Activated CD4-positive, alpha-beta T cell treated with anti-CD3 and anti-CD28 coated beads, Interleukin-2, amount 50 U/mL, for 4 hours (primary cell): ENCODE measurements around the gene DCLRE1B.

Experiments used
- DNase-seq, 2 experiments: peaks; one replicate each; pipeline ENCODE4 v3.0.0-alpha.2; 2020

Gene DCLRE1B

GRCh38 chr1:113950908-113951307 lies 45.8 kb downstream of the DCLRE1B start:
- DNase-seq = no peak

- DNase-seq = no peak
Observed at GRCh38 chr1:113951719-113952118, 46.6 kb downstream of the DCLRE1B start.

- DNase-seq = no peak
Observed at GRCh38 chr1:113957984-113958383, 52.9 kb downstream of the DCLRE1B start.

GRCh38 chr1:113958691-113959090 lies 53.6 kb downstream of the DCLRE1B start:
- DNase-seq = no peak

GRCh38 chr1:113963281-113963906 lies 58.3 kb downstream of the DCLRE1B start:
- no peak for DNase-seq
